ENCODE results near the gene ETS1. TPM values are rescaled to one million over a fixed set of nuclear protein-coding genes. Genes with fewer than 3 reads are reported as not detected.
A peak's percentile ranks its signal among the peaks of the same experiment; 100 is the strongest.

ETS1 gene
- total and polyA plus RNA-seq, 12 donors = 9.6 to 61.7 (median 43.1) TPM

- no peaks in the 10 kb centered on the region for H3K4me1 ChIP-seq (replicated peaks in 1 of 2)
- H3K36me3 ChIP-seq (replicated peaks in 1 of 2) = no peaks in the 10 kb centered on the region
- no peak for DNase-seq
- H3K27me3 ChIP-seq = no peaks in the 10 kb centered on the region
- 74 to 80% (median 78%) methylated on average over 8 of the region's 8 CpGs for WGBS, 4 donors
- H3K4me3 ChIP-seq = no peak overlapping the region
- H3K27ac ChIP-seq = no peak overlapping the region
- H3K9me3 ChIP-seq (replicated peaks in 1 of 3) = no peaks in the 10 kb centered on the region
- intact Hi-C loops (cut with DNase I) = loop anchor here in 1 of 2 donors (10.0 kb wide), 1 partner anchor 451 kb away; no protein-coding TSS in a partner anchor
- TF ChIP-seq POLR2A (IDR thresholded peaks at IDR 0.05) = no peak
- TF ChIP-seq, protein P1, sequence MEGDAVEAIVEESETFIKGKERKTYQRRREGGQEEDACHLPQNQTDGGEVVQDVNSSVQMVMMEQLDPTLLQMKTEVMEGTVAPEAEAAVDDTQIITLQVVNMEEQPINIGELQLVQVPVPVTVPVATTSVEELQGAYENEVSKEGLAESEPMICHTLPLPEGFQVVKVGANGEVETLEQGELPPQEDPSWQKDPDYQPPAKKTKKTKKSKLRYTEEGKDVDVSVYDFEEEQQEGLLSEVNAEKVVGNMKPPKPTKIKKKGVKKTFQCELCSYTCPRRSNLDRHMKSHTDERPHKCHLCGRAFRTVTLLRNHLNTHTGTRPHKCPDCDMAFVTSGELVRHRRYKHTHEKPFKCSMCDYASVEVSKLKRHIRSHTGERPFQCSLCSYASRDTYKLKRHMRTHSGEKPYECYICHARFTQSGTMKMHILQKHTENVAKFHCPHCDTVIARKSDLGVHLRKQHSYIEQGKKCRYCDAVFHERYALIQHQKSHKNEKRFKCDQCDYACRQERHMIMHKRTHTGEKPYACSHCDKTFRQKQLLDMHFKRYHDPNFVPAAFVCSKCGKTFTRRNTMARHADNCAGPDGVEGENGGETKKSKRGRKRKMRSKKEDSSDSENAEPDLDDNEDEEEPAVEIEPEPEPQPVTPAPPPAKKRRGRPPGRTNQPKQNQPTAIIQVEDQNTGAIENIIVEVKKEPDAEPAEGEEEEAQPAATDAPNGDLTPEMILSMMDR (IDR thresholded peaks at IDR 0.05) = no peak
These were observed 38.0 kb upstream of the ETS1 start for GRCh38 chr11:128625326-128625725.

DNA sequence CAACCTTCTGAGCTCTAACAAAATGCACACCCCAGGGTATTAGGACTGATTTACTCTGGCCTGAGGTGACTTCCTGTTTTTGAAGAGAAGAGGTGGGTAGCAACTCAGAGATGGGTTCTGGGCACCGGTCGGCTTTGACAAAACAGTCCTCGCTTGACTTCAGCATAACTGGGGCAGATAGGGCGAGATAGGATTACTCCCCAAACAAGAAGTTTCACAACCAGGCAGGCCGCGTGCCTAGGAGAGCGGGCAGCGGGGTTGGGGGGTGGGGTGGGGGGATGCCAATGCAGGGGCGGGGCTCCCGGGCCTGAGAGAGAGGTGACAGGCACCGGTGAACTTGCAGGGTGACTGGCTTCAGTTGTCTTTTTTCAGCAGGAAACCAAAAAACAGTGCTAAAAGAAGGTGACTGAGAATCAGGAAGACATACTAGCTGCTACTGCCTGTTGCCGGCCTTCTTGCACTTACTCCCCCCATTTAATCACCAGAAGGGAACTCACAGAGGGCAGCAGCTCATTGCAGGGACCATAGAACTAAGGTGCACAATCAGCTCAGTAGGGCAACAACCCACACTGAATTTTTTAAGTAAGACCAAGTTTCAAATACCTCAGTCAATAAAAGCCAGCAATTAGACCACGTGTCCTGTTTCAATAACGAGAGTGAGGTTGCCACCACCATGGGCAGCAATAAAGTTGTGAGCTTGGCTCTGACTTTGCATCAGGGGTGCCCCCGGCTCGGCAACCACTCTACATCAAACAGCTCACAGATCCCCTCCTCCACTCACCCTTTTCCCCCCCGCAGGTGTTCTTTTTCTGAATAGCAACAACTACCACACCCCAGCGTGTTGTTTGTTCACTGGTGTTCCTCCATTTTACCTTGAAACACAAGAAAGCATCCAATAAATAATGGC lies 37.2 kb upstream of the ETS1 start:
- Histone ChIP-seq H3K27me3 (no peaks in the 10 kb centered on the region), H3K36me3 (replicated peaks in 1 of 2) (no peaks in the 10 kb centered on the region), H3K4me3 (no peak overlapping the region), H3K9me3 (replicated peaks in 1 of 3) (no peaks in the 10 kb centered on the region), H3K4me1 (replicated peaks in 1 of 2) (no peaks in the 10 kb centered on the region), H3K27ac (no peak overlapping the region)
- WGBS, 4 donors = 77 to 86% (median 79%) methylated on average over 14 to 18 of the region's 18 CpGs
- intact Hi-C loops (cut with DNase I) = loop anchor here in 1 of 2 donors (10.0 kb wide), 1 partner anchor 450 kb away; no protein-coding TSS in a partner anchor
- DNase-seq = no peak
- TF ChIP-seq POLR2A (IDR thresholded peaks at IDR 0.05) = no peak
- TF ChIP-seq, protein P1 (IDR thresholded peaks at IDR 0.05) = no peak

- DNase-seq = no peak
- intact Hi-C loops (cut with DNase I) = loop anchor here in 1 of 2 donors (10.0 kb wide), 1 partner anchor 448 kb away; no protein-coding TSS in a partner anchor
- 69 to 82% (median 78%) methylated on average over 5 of the region's 5 CpGs for WGBS, 4 donors
- no peaks in the 10 kb centered on the region for H3K27me3 ChIP-seq
- H3K36me3 ChIP-seq (replicated peaks in 1 of 2) = no peaks in the 10 kb centered on the region
- no peak overlapping the region for H3K27ac ChIP-seq
- H3K4me3 ChIP-seq = no peak overlapping the region
- no peak for TF ChIP-seq POLR2A (IDR thresholded peaks at IDR 0.05)
- TF ChIP-seq, protein P1 (IDR thresholded peaks at IDR 0.05) = no peak
- no peaks in the 10 kb centered on the region for H3K9me3 ChIP-seq (replicated peaks in 1 of 3)
- H3K4me1 ChIP-seq (replicated peaks in 1 of 2) = no peaks in the 10 kb centered on the region
These were observed 35.7 kb upstream of the ETS1 start for GRCh38 chr11:128623091-128623490.

GRCh38 chr11:128621601-128622501 lies 34.5 kb upstream of the ETS1 start:
- Histone ChIP-seq H3K27ac (no peak overlapping the region), H3K36me3 (replicated peaks in 1 of 2) (no peaks in the 10 kb centered on the region), H3K27me3 (no peaks in the 10 kb centered on the region), H3K4me3 (no peak overlapping the region), H3K4me1 (replicated peaks in 1 of 2) (no peaks in the 10 kb centered on the region), H3K9me3 (replicated peaks in 1 of 3) (no peaks in the 10 kb centered on the region)
- DNase-seq = peak in 1 of 7 donors; percentile 61
- WGBS, 4 donors = 67 to 76% (median 75%) methylated on average over 17 of the region's 17 CpGs
- TF ChIP-seq POLR2A (IDR thresholded peaks at IDR 0.05) = no peak
- TF ChIP-seq, protein P1 (IDR thresholded peaks at IDR 0.05) = no peak
- intact Hi-C loops (cut with DNase I) = loop anchor here in 1 of 2 donors (10.0 kb wide), 1 partner anchor 447 kb away; no protein-coding TSS in a partner anchor

Data from adrenal gland (tissue), 12 donors.